GM23338 (cell line): Measurements from ENCODE around the gene WFDC12.

Source experiments
- CREB1 ChIP-seq: fragments of 250-450 bp; sonication (Bioruptor Pico); IDR thresholded peaks from 2 replicates; pipeline ENCODE4 v1.5.0; 2020; ENCODE audit warnings: low read depth, mild to moderate bottlenecking, moderate library complexity
- EZH2 ChIP-seq: fragments of 200-600 bp; sonication (generic); IDR thresholded peaks from one replicate; pipeline ENCODE4 v1.8.0; 2017; ENCODE audit warnings: antibody characterized with exemption, mild to moderate bottlenecking, low read depth; ENCODE audit not compliant: unreplicated experiment
- EZH2phosphoT487 ChIP-seq: fragments of 200-600 bp; sonication (generic); IDR thresholded peaks from one replicate; pipeline ENCODE4 v1.8.1; 2018; ENCODE audit warnings: antibody characterized with exemption; ENCODE audit not compliant: unreplicated experiment
- JUNB ChIP-seq: IDR thresholded peaks from one replicate; pipeline ENCODE4 v1.6.1; 2016; ENCODE audit warnings: antibody characterized with exemption; ENCODE audit not compliant: unreplicated experiment
- NANOG ChIP-seq: IDR thresholded peaks from 2 replicates; pipeline ENCODE4 v1.6.1; 2016; ENCODE audit warnings: antibody characterized with exemption, borderline replicate concordance
- POLR2AphosphoS5 ChIP-seq: IDR thresholded peaks from 2 replicates; pipeline ENCODE4 v1.6.1; 2016; ENCODE audit warnings: antibody characterized with exemption, low read depth
- STAT1 ChIP-seq: IDR thresholded peaks from one replicate; pipeline ENCODE4 v1.6.1; 2016; ENCODE audit warnings: antibody characterized with exemption; ENCODE audit not compliant: unreplicated experiment
- ZNF114 ChIP-seq: fragments of 250-450 bp; sonication (Bioruptor Pico); IDR thresholded peaks from 2 replicates; pipeline ENCODE4 v1.5.0; 2020; ENCODE audit warnings: mild to moderate bottlenecking, moderate library complexity
- TF ChIP-seq, protein P1 (sequence below), 2 experiments: fragments of 200-600 bp in 1 of 2; sonication (generic) in 1 of 2; conservative IDR thresholded peaks; 2 replicates each; pipeline versions ENCODE4 v1.5.1 to v1.6.1; 2016 to 2017; ENCODE audit warnings: antibody characterized with exemption in 2 of 2, low read depth in 2 of 2, mild to moderate bottlenecking in 2 of 2, moderate library complexity in 1 of 2
- TF ChIP-seq, protein P2 (sequence below): IDR thresholded peaks from one replicate; pipeline ENCODE4 v1.6.1; 2018; ENCODE audit warnings: antibody characterized with exemption; ENCODE audit not compliant: unreplicated experiment
- TF ChIP-seq, protein P3 (sequence below): IDR thresholded peaks from 2 replicates; pipeline ENCODE4 v1.6.1; 2016; ENCODE audit warnings: antibody characterized with exemption

DNA sequence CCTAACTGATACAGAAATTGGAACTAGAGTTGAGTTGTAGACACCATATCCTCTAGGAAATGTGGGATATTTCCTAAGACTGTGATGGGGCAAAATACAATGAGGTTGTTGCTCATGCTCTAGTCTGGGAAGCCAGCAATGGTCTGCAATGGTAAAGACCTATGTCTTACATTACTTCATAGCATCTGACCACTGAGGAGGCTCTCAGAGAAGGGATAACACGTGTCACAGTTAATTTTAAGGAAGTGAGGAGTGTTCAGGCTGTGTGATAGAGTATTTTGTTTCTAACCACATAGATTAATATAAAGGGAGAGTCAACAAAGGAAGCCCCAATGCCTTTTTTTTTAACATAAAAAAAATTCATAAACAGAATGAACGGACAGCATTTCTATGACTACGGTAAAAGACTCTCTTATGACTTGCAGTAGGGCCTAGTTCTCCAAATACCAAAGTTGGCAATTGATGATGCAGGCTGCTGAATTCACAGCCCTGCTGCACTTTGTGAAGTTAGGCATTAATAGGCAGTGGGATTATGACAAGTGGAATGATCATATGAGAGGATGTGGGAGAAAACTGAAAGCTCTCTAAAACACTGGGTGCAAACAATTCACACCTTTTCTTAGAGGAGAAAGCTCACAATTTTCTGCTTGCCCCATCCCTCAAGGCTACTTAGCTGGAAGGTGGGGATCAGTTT, 37.0 kb downstream of the WFDC12 start:
- TF ChIP-seq, protein P1, sequence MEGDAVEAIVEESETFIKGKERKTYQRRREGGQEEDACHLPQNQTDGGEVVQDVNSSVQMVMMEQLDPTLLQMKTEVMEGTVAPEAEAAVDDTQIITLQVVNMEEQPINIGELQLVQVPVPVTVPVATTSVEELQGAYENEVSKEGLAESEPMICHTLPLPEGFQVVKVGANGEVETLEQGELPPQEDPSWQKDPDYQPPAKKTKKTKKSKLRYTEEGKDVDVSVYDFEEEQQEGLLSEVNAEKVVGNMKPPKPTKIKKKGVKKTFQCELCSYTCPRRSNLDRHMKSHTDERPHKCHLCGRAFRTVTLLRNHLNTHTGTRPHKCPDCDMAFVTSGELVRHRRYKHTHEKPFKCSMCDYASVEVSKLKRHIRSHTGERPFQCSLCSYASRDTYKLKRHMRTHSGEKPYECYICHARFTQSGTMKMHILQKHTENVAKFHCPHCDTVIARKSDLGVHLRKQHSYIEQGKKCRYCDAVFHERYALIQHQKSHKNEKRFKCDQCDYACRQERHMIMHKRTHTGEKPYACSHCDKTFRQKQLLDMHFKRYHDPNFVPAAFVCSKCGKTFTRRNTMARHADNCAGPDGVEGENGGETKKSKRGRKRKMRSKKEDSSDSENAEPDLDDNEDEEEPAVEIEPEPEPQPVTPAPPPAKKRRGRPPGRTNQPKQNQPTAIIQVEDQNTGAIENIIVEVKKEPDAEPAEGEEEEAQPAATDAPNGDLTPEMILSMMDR (conservative IDR thresholded peaks at IDR 0.05; ENCODE audit: low read depth in 2 of 2) = no peak
- TF ChIP-seq ZNF114 (CRISPR knock-in tag) (no peak), EZH2phosphoT487 (no peak), POLR2AphosphoS5 (no peak), EZH2 (no peak), CREB1 (no peak), NANOG (no peak), JUNB (no peak), STAT1 (no peak)
- TF ChIP-seq, protein P2, sequence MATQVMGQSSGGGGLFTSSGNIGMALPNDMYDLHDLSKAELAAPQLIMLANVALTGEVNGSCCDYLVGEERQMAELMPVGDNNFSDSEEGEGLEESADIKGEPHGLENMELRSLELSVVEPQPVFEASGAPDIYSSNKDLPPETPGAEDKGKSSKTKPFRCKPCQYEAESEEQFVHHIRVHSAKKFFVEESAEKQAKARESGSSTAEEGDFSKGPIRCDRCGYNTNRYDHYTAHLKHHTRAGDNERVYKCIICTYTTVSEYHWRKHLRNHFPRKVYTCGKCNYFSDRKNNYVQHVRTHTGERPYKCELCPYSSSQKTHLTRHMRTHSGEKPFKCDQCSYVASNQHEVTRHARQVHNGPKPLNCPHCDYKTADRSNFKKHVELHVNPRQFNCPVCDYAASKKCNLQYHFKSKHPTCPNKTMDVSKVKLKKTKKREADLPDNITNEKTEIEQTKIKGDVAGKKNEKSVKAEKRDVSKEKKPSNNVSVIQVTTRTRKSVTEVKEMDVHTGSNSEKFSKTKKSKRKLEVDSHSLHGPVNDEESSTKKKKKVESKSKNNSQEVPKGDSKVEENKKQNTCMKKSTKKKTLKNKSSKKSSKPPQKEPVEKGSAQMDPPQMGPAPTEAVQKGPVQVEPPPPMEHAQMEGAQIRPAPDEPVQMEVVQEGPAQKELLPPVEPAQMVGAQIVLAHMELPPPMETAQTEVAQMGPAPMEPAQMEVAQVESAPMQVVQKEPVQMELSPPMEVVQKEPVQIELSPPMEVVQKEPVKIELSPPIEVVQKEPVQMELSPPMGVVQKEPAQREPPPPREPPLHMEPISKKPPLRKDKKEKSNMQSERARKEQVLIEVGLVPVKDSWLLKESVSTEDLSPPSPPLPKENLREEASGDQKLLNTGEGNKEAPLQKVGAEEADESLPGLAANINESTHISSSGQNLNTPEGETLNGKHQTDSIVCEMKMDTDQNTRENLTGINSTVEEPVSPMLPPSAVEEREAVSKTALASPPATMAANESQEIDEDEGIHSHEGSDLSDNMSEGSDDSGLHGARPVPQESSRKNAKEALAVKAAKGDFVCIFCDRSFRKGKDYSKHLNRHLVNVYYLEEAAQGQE = no peak
- TF ChIP-seq, protein P3, sequence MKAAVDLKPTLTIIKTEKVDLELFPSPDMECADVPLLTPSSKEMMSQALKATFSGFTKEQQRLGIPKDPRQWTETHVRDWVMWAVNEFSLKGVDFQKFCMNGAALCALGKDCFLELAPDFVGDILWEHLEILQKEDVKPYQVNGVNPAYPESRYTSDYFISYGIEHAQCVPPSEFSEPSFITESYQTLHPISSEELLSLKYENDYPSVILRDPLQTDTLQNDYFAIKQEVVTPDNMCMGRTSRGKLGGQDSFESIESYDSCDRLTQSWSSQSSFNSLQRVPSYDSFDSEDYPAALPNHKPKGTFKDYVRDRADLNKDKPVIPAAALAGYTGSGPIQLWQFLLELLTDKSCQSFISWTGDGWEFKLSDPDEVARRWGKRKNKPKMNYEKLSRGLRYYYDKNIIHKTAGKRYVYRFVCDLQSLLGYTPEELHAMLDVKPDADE = no peak
